A673 (cell line): ENCODE results near the gene IFNGR2. TPM values are rescaled to one million over a fixed set of nuclear protein-coding genes. Genes with fewer than 3 reads are reported as not detected.

Experiments
- BruUV-seq: library from RNA; stranded (reverse); fragments of 400-500 nt; replicated peaks from 2 replicates; lab custom pipeline; 2021; lab: Mats Ljungman, UMichigan
- CTCF ChIA-PET: fragments of 300-600 bp; sonication (Branson Sonifier 250); formaldehyde crosslinking; loops from one replicate; lab custom pipeline; 2022; ENCODE audit warnings: antibody characterized with exemption; lab: Charles Lee
- POLR2A ChIA-PET: fragments of 300-600 bp; sonication (Branson Sonifier 250); formaldehyde crosslinking; loops from one replicate; lab custom pipeline; 2022; ENCODE audit warnings: antibody characterized with exemption; ENCODE audit not compliant: low non-redundant PET; lab: Charles Lee
- DNase-seq: peaks from one replicate; pipeline ENCODE4 v3.0.0-alpha.2; 2015; ENCODE audit warnings: low spot score
- H3K27ac ChIP-seq: fragments of 200-600 bp; sonication (generic); 2 replicates; pipeline ENCODE4 v1.5.1; 2016; ENCODE audit warnings: mixed run types, low read depth, mild to moderate bottlenecking, mixed read lengths, antibody characterized with exemption, low read length; ENCODE audit not compliant: poor library complexity, severe bottlenecking
- H3K27me3 ChIP-seq: fragments of 200-600 bp; sonication (generic); replicated peaks from 2 replicates; pipeline ENCODE4 v1.6.1; 2017; ENCODE audit warnings: mixed run types, low read depth, mild to moderate bottlenecking, mixed read lengths, antibody characterized with exemption, low read length; ENCODE audit not compliant: insufficient read depth, poor library complexity
- H3K36me3 ChIP-seq: fragments of 200-600 bp; sonication (generic); 2 replicates; pipeline ENCODE4 v1.6.1; 2016; ENCODE audit warnings: mixed run types, mild to moderate bottlenecking, mixed read lengths, antibody characterized with exemption, low read length; ENCODE audit not compliant: insufficient read depth, poor library complexity, severe bottlenecking
- H3K4me1 ChIP-seq: fragments of 200-600 bp; sonication (generic); 2 replicates; pipeline ENCODE4 v1.6.1; 2017; ENCODE audit warnings: mixed run types, mild to moderate bottlenecking, mixed read lengths, antibody characterized with exemption, low read length; ENCODE audit not compliant: insufficient read depth, poor library complexity, severe bottlenecking
- H3K4me3 ChIP-seq: fragments of 200-600 bp; sonication (generic); 2 replicates; pipeline ENCODE4 v1.5.1; 2016; ENCODE audit warnings: low read depth, mixed run types, mild to moderate bottlenecking, mixed read lengths, low read length; ENCODE audit not compliant: poor library complexity, severe bottlenecking
- H3K9me3 ChIP-seq: fragments of 200-600 bp; sonication (generic); 2 replicates; pipeline ENCODE4 v1.6.1; 2016; ENCODE audit warnings: mixed run types, low read depth, mild to moderate bottlenecking, mixed read lengths, antibody characterized with exemption, low read length; ENCODE audit not compliant: poor library complexity, severe bottlenecking
- EZH2 ChIP-seq: fragments of 200-600 bp; sonication (generic); IDR thresholded peaks from 2 replicates; pipeline ENCODE4 v1.6.1; 2017; ENCODE audit warnings: borderline replicate concordance, low read depth, mild to moderate bottlenecking, mixed read lengths, antibody characterized with exemption, low read length; ENCODE audit not compliant: poor library complexity, severe bottlenecking
- intact Hi-C: fragments of 100-400 bp; cut with micrococcal nuclease; formaldehyde crosslinking; loops from one replicate; pipeline ENCODE4 v1.10.0; 2022; ENCODE audit not compliant: unreplicated experiment
- total RNA-seq: library from RNA; stranded (reverse); gene quantifications from 2 replicates; pipeline ENCODE4 v1.2.3, GENCODE V29; 2021
- TF ChIP-seq, protein P1 (sequence below): fragments of 300-800, 200-600 bp; sonication (generic); conservative IDR thresholded peaks from 2 replicates; pipeline ENCODE4 v1.5.1; 2017; ENCODE audit warnings: low read depth, mild to moderate bottlenecking, antibody characterized with exemption, low read length, moderate library complexity, mixed read lengths

IFNGR2 gene
- total RNA-seq, 1 experiment from 2014 or later: 48.9 TPM

DNA sequence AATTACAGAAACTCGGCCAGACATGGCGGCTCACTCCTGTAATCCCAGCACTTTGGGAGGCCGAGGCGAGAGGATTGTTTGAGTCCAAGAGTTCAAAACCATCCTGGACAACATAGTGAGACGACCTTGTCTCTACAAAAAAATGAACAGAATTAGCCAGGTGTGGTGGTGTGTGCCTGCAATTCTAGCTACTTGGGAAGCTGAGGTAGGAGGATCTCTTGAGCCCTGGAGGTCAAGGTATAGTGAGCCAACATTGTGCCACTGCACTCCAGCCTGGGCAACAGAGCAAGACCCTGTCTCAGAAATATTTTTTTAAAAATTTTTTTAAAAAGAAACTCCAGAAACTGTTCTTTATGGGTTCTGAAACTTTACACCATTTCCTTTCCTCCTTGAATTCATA is 38.4 kb upstream of the IFNGR2 start:
- DNase-seq: no peak
- intact Hi-C loops: loop anchor here (5.0 kb wide), 1 partner anchor 163 kb away; no protein-coding TSS in a partner anchor
- TF ChIP-seq EZH2: no peak
- TF ChIP-seq, protein P1, sequence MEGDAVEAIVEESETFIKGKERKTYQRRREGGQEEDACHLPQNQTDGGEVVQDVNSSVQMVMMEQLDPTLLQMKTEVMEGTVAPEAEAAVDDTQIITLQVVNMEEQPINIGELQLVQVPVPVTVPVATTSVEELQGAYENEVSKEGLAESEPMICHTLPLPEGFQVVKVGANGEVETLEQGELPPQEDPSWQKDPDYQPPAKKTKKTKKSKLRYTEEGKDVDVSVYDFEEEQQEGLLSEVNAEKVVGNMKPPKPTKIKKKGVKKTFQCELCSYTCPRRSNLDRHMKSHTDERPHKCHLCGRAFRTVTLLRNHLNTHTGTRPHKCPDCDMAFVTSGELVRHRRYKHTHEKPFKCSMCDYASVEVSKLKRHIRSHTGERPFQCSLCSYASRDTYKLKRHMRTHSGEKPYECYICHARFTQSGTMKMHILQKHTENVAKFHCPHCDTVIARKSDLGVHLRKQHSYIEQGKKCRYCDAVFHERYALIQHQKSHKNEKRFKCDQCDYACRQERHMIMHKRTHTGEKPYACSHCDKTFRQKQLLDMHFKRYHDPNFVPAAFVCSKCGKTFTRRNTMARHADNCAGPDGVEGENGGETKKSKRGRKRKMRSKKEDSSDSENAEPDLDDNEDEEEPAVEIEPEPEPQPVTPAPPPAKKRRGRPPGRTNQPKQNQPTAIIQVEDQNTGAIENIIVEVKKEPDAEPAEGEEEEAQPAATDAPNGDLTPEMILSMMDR: no peak
- no peaks in the 10 kb centered on the region for H3K27me3 ChIP-seq
- BruUV-seq: no TSS peak
- no peak overlapping the region for H3K27ac ChIP-seq
- peaks cover 16% of the 10 kb centered on the region for H3K9me3 ChIP-seq
- no peaks in the 10 kb centered on the region for H3K36me3 ChIP-seq
- ChIA-PET CTCF (no interaction called here), POLR2A (no interaction called here)
- H3K4me1 ChIP-seq: peaks cover 15% of the 10 kb centered on the region
- H3K4me3 ChIP-seq: no peak overlapping the region

DNA sequence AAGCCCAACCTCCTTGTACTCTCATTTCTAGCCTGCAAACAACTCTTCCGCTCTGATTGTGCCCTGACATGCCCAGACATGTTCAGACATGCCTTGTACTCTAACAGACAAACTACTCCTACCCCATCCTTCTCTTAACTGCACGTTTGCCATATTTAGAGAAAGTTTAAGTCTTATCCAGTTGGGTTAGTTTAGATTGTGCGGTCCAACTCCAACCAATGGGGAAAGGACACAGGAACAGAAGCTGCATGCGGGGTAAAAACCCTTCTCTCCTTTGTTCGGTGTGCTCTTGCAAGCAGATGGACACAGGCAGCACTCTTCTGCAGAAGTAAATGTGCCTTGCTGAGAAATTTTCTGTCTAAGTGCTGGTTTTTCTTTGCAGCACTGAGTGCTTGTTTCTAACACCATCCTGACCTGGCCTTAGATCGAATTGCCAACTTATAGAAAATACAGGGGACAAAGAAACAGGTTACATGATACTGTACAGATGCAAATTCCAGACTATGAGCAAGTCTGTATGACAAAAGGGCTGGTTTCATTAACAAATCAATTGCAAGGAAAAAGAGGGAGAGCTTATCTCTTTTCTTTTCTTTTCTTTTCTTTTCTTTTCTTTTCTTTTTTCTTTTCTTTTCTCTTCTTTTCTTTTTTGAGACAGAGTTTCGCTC is 35.8 kb upstream of the IFNGR2 start:
- POLR2A ChIA-PET: no interaction called here
- BruUV-seq: no TSS peak

DNA sequence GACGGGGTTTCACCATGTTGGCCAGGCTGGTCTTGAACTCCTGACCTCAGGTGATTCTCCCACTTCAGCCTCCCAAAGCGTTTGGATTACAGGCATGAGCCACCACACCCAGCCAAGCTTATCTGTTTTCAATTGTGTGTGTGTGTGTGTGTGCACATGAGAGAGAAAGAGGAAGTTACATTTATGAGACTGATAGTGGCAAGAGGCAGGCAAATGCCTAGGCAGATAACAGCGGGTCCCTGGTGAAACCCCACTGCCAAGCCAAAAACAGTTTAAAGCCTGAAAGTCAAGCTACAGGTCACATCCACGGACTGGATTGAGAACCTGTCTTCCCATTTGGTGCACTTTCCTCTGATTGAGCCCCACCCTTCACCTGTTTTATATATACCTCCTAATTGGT is 35.1 kb upstream of the IFNGR2 start:
- BruUV-seq: no TSS peak
- intact Hi-C loops: no loop called here
- no peak for TF ChIP-seq EZH2
- TF ChIP-seq, protein P1: no peak
- CTCF ChIA-PET: interaction anchor here (0.7 kb wide), 1 partner anchor 168 kb away, joined by 3 read pairs; no protein-coding TSS in a partner anchor
- Histone ChIP-seq H3K27me3 (no peaks in the 10 kb centered on the region), H3K4me3 (no peak overlapping the region), H3K27ac (no peak overlapping the region), H3K36me3 (no peaks in the 10 kb centered on the region), H3K9me3 (peaks cover 16% of the 10 kb centered on the region), H3K4me1 (no peaks in the 10 kb centered on the region)
- POLR2A ChIA-PET: no interaction called here
- DNase-seq: no peak

More for the DNA sequence above, 35.8 kb upstream of the IFNGR2 start:
- DNase-seq: no peak
- TF ChIP-seq EZH2: no peak
- TF ChIP-seq, protein P1: no peak
- H3K4me3 ChIP-seq: no peak overlapping the region
- no peaks in the 10 kb centered on the region for H3K27me3 ChIP-seq
- CTCF ChIA-PET: no interaction called here
- peaks cover 16% of the 10 kb centered on the region for H3K9me3 ChIP-seq
- H3K27ac ChIP-seq: no peak overlapping the region
- H3K4me1 ChIP-seq: no peaks in the 10 kb centered on the region
- no peaks in the 10 kb centered on the region for H3K36me3 ChIP-seq
- intact Hi-C loops: no loop called here
